Measurements from ENCODE around the gene CYP46A1. TPM values are rescaled to one million over a fixed set of nuclear protein-coding genes. Genes with fewer than 3 reads are reported as not detected.

The CYP46A1 gene
- total and polyA plus RNA-seq, 9 donors = 2.3 to 6.3 (median 3.7) TPM

- H3K4me3 ChIP-seq (ENCODE audit: low read length) = no peak overlapping the region
- no peaks in the 10 kb centered on the region for H3K9me3 ChIP-seq (replicated peaks; ENCODE audit: control insufficient read depth, low read depth, low read length)
- no peaks in the 10 kb centered on the region for H3K36me3 ChIP-seq (ENCODE audit: control insufficient read depth, insufficient read depth, low read length)
- peak; percentile 39 for DNase-seq
- whole genome bisulfite sequencing (ENCODE audit: insufficient coverage) = 67% methylated on average over 11 of the region's 18 CpGs
- H3K27ac ChIP-seq (ENCODE audit: low read length) = peak overlapping the region; percentile 51
- H3K27me3 ChIP-seq (ENCODE audit: control insufficient read depth, insufficient read depth, low read length) = peaks cover 3% of the 10 kb centered on the region
- H3K4me1 ChIP-seq (ENCODE audit: control insufficient read depth, insufficient read depth, low read length) = peaks cover 91% of the 10 kb centered on the region
Observed at GRCh38 chr14:99734406-99735051, 50.4 kb downstream of the CYP46A1 start.

- Histone ChIP-seq H3K4me1 (ENCODE audit: control insufficient read depth, insufficient read depth, low read length) (peaks cover 96% of the 10 kb centered on the region), H3K36me3 (ENCODE audit: control insufficient read depth, insufficient read depth, low read length) (no peaks in the 10 kb centered on the region), H3K9me3 (replicated peaks; ENCODE audit: control insufficient read depth, low read depth, low read length) (no peaks in the 10 kb centered on the region), H3K4me3 (ENCODE audit: low read length) (no peak overlapping the region), H3K27me3 (ENCODE audit: control insufficient read depth, insufficient read depth, low read length) (peaks cover 7% of the 10 kb centered on the region), H3K27ac (ENCODE audit: low read length) (peak overlapping the region; percentile 51)
- WGBS (ENCODE audit: insufficient coverage) = 81% methylated on average over 8 of the region's 13 CpGs
- peak; percentile 6 for DNase-seq
Observed at GRCh38 chr14:99735189-99736135, 51.4 kb downstream of the CYP46A1 start.

DNA sequence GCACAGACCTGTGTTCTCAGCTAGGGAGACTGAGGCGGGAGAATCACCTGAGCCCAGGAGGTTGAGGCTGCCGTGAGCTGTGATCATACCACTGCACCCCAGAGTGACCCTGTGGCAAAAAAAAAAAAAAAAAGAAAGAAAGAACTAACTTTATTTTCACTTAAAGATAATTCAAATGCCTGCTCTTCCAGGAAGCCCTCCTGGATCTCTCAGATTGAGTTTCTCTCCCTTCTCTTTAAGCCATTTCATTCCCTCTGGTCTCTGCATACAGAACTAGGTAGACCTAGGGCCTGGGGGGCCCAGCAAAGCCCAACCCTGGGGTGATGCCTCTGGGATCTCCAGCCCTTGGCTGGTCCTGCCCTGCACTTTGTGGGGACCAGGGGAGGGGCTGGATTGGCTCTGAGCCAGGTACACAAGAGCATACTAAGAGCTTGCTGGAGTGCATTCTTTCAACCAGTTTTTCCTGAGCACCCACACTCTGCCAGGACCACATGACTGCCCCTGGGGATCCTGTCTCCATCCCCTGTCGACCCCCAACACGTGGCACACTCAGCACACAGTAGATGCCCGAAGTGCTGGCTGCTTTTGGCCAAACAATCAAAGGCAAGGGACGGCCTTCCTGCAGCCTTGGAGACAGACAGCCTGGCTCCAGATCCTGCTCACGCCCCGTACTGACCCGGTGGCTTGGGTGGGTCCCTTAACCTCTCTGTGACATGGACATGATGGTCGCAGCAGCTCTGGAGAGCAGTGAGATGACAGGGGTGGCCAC is 52.7 kb downstream of the CYP46A1 start:
- H3K4me1 ChIP-seq (ENCODE audit: control insufficient read depth, insufficient read depth, low read length) = peaks cover 96% of the 10 kb centered on the region
- H3K27ac ChIP-seq (ENCODE audit: low read length) = peak overlapping the region; percentile 92
- H3K36me3 ChIP-seq (ENCODE audit: control insufficient read depth, insufficient read depth, low read length) = no peaks in the 10 kb centered on the region
- H3K27me3 ChIP-seq (ENCODE audit: control insufficient read depth, insufficient read depth, low read length) = peaks cover 8% of the 10 kb centered on the region
- H3K9me3 ChIP-seq (replicated peaks; ENCODE audit: control insufficient read depth, low read depth, low read length) = no peaks in the 10 kb centered on the region
- WGBS (ENCODE audit: insufficient coverage) = 24% methylated on average over 8 of the region's 10 CpGs
- peak overlapping the region; percentile 37 for H3K4me3 ChIP-seq (ENCODE audit: low read length)
- DNase-seq = no peak

- Histone ChIP-seq H3K9me3 (replicated peaks; ENCODE audit: control insufficient read depth, low read depth, low read length) (no peaks in the 10 kb centered on the region), H3K4me3 (ENCODE audit: low read length) (peak overlapping the region; percentile 37)
- 40% methylated on average over 26 of the region's 26 CpGs for WGBS (ENCODE audit: insufficient coverage)
Observed at GRCh38 chr14:99737451-99737951, 53.4 kb downstream of the CYP46A1 start.

DNA sequence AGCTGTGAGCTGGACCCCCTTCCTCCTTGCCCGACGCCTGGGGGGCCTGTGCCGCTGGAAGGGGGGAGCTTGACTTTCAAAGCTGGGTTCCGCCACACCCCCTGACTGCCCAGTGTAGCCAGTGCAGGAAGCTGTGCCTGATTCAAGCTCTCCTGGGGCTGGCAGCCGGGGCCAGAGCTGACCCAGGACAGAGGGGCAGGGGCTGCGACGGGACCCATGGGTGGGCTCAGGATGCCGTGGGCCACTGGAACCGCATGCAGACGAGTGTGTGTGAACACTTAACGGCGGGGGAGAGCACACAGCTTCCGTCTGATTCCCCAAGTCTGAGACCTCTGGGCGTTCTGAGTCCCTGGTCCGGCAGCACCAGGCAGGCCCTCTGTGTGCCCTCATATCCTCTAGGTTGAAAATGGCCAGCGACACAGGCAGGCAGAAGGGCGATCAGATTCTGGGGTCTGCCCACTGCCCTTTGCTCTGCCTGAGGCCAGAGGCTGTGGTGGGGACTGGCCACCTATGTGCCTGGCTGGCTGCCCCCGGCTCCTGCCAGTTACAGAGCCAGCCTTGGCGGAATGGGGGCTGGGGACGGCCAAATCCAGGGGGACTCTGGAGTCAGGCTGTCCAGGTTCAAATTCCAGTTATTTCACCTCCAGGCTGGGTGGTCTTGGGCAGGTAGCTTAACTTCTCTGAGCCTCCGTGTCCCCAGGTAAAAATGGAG is 54.0 kb downstream of the CYP46A1 start:
- peak overlapping the region; percentile 92 for H3K27ac ChIP-seq (ENCODE audit: low read length)
- no peak for DNase-seq
- peaks cover 8% of the 10 kb centered on the region for H3K27me3 ChIP-seq (ENCODE audit: control insufficient read depth, insufficient read depth, low read length)
- WGBS (ENCODE audit: insufficient coverage) = 64% methylated on average over 19 of the region's 21 CpGs
- H3K4me1 ChIP-seq (ENCODE audit: control insufficient read depth, insufficient read depth, low read length) = peaks cover 89% of the 10 kb centered on the region
- H3K4me3 ChIP-seq (ENCODE audit: low read length) = peak overlapping the region; percentile 37
- no peaks in the 10 kb centered on the region for H3K9me3 ChIP-seq (replicated peaks; ENCODE audit: control insufficient read depth, low read depth, low read length)
- H3K36me3 ChIP-seq (ENCODE audit: control insufficient read depth, insufficient read depth, low read length) = no peaks in the 10 kb centered on the region

More at GRCh38 chr14:99737451-99737951, 53.4 kb downstream of the CYP46A1 start:
- peak overlapping the region; percentile 92 for H3K27ac ChIP-seq (ENCODE audit: low read length)
- peak; percentile 75 for DNase-seq
- peaks cover 95% of the 10 kb centered on the region for H3K4me1 ChIP-seq (ENCODE audit: control insufficient read depth, insufficient read depth, low read length)
- H3K36me3 ChIP-seq (ENCODE audit: control insufficient read depth, insufficient read depth, low read length) = no peaks in the 10 kb centered on the region
- H3K27me3 ChIP-seq (ENCODE audit: control insufficient read depth, insufficient read depth, low read length) = peaks cover 8% of the 10 kb centered on the region

- Histone ChIP-seq H3K27me3 (ENCODE audit: control insufficient read depth, insufficient read depth, low read length) (peaks cover 8% of the 10 kb centered on the region), H3K9me3 (replicated peaks; ENCODE audit: control insufficient read depth, low read depth, low read length) (no peaks in the 10 kb centered on the region), H3K4me1 (ENCODE audit: control insufficient read depth, insufficient read depth, low read length) (peaks cover 66% of the 10 kb centered on the region), H3K4me3 (ENCODE audit: low read length) (no peak overlapping the region), H3K27ac (ENCODE audit: low read length) (peak overlapping the region; percentile 92), H3K36me3 (ENCODE audit: control insufficient read depth, insufficient read depth, low read length) (no peaks in the 10 kb centered on the region)
- no peak for DNase-seq
- WGBS (ENCODE audit: insufficient coverage) = 23% methylated on average over 9 of the region's 10 CpGs
Observed at GRCh38 chr14:99740411-99740810, 56.3 kb downstream of the CYP46A1 start.

- 96% methylated on average over 11 of the region's 14 CpGs for WGBS (ENCODE audit: insufficient coverage)
- H3K4me3 ChIP-seq (ENCODE audit: low read length) = no peak overlapping the region
- peaks cover 8% of the 10 kb centered on the region for H3K27me3 ChIP-seq (ENCODE audit: control insufficient read depth, insufficient read depth, low read length)
- peak overlapping the region; percentile 92 for H3K27ac ChIP-seq (ENCODE audit: low read length)
- peaks cover 65% of the 10 kb centered on the region for H3K4me1 ChIP-seq (ENCODE audit: control insufficient read depth, insufficient read depth, low read length)
- DNase-seq = no peak
- H3K9me3 ChIP-seq (replicated peaks; ENCODE audit: control insufficient read depth, low read depth, low read length) = no peaks in the 10 kb centered on the region
- no peaks in the 10 kb centered on the region for H3K36me3 ChIP-seq (ENCODE audit: control insufficient read depth, insufficient read depth, low read length)
Observed at GRCh38 chr14:99741227-99741976, 57.3 kb downstream of the CYP46A1 start.

GRCh38 chr14:99742074-99742473 is 58.0 kb downstream of the CYP46A1 start:
- no peak for DNase-seq
- Histone ChIP-seq H3K27me3 (ENCODE audit: control insufficient read depth, insufficient read depth, low read length) (peaks cover 8% of the 10 kb centered on the region), H3K36me3 (ENCODE audit: control insufficient read depth, insufficient read depth, low read length) (no peaks in the 10 kb centered on the region), H3K4me3 (ENCODE audit: low read length) (no peak overlapping the region), H3K27ac (ENCODE audit: low read length) (no peak overlapping the region), H3K4me1 (ENCODE audit: control insufficient read depth, insufficient read depth, low read length) (peaks cover 64% of the 10 kb centered on the region), H3K9me3 (replicated peaks; ENCODE audit: control insufficient read depth, low read depth, low read length) (no peaks in the 10 kb centered on the region)
- 78% methylated on average over 1 of the region's 3 CpGs for WGBS (ENCODE audit: insufficient coverage)
